Neural progenitor cell (in vitro differentiated cells): Measurements from ENCODE around the gene ADGRV1. TPM values are rescaled to one million over a fixed set of nuclear protein-coding genes. Genes with fewer than 3 reads are reported as not detected.

Experiments
- DNase-seq: peaks from one replicate; pipeline ENCODE4 v3.0.0-alpha.2; 2016; ENCODE audit warnings: low spot score
- H2AFZ ChIP-seq: fragments of 200-600 bp; sonication (generic); replicated peaks from 2 replicates; pipeline ENCODE4 v1.6.1; 2016; ENCODE audit warnings: antibody characterized with exemption
- H3F3A ChIP-seq: fragments of 200-600 bp; sonication (generic); 2 replicates; pipeline ENCODE4 v1.6.1; 2016; ENCODE audit warnings: antibody characterized with exemption, low read depth
- H3K27ac ChIP-seq: fragments of 200-600 bp; sonication (generic); 2 replicates; pipeline ENCODE4 v1.5.1; 2016; ENCODE audit warnings: mild to moderate bottlenecking
- H3K27me3 ChIP-seq: fragments of 200-600 bp; sonication (generic); 2 replicates; pipeline ENCODE4 v1.6.1; 2016; ENCODE audit warnings: mild to moderate bottlenecking, moderate library complexity
- H3K36me3 ChIP-seq: fragments of 200-600 bp; sonication (generic); 2 replicates; pipeline ENCODE4 v1.5.1; 2016
- H3K4me1 ChIP-seq: fragments of 200-600 bp; sonication (generic); 2 replicates; pipeline ENCODE4 v1.6.1; 2016; ENCODE audit warnings: mixed run types
- H3K4me2 ChIP-seq: fragments of 200-600 bp; sonication (generic); 2 replicates; pipeline ENCODE4 v1.6.1; 2016
- H3K4me3 ChIP-seq: fragments of 200-600 bp; sonication (generic); 2 replicates; pipeline ENCODE4 v1.5.1; 2016
- H3K79me2 ChIP-seq: fragments of 200-600 bp; sonication (generic); 2 replicates; pipeline ENCODE4 v1.6.1; 2016; ENCODE audit warnings: low read depth
- H3K9ac ChIP-seq: fragments of 200-600 bp; sonication (generic); 2 replicates; pipeline ENCODE4 v1.6.1; 2016
- H3K9me3 ChIP-seq: fragments of 200-600 bp; sonication (generic); 2 replicates; pipeline ENCODE4 v1.5.1; 2016; ENCODE audit warnings: low read depth
- H4K20me1 ChIP-seq: fragments of 200-600 bp; sonication (generic); 2 replicates; pipeline ENCODE4 v1.6.1; 2016; ENCODE audit warnings: low read depth
- H3K27ac Mint-ChIP-seq: 3 replicates; pipeline ENCODE4 v1.8.0; 2021; ENCODE audit warnings: mixed read lengths
- H3K27me3 Mint-ChIP-seq: 2 replicates; pipeline ENCODE4 v1.8.0; 2022; ENCODE audit warnings: low read depth, mild to moderate bottlenecking, inconsistent platforms, moderate library complexity, mixed read lengths; ENCODE audit not compliant: insufficient read depth
- H3K36me3 Mint-ChIP-seq: 3 replicates; pipeline ENCODE4 v1.8.0; 2021; ENCODE audit warnings: mixed read lengths
- H3K4me1 Mint-ChIP-seq: 3 replicates; pipeline ENCODE4 v1.8.0; 2021; ENCODE audit warnings: mixed read lengths
- H3K4me3 Mint-ChIP-seq: 3 replicates; pipeline ENCODE4 v1.8.0; 2021; ENCODE audit warnings: mild to moderate bottlenecking, moderate library complexity, mixed read lengths
- H3K9me3 Mint-ChIP-seq: 3 replicates; pipeline ENCODE4 v1.8.0; 2020; ENCODE audit warnings: mixed read lengths
- EZH2 ChIP-seq: fragments of 200-600 bp; sonication (generic); IDR thresholded peaks from 2 replicates; pipeline ENCODE4 v1.6.1; 2017; ENCODE audit warnings: antibody characterized with exemption, mild to moderate bottlenecking, moderate library complexity
- EZH2phosphoT487 ChIP-seq: fragments of 200-600 bp; sonication (generic); IDR thresholded peaks from 2 replicates; pipeline ENCODE4 v1.6.1; 2017; ENCODE audit warnings: antibody characterized with exemption
- total RNA-seq: library from RNA; depleted of rRNA; stranded (reverse); fragments of >200 nt; gene quantifications from 2 replicates; pipeline ENCODE4 v1.2.3, GENCODE V29; 2015; ENCODE audit warnings: low replicate concordance
- TF ChIP-seq, protein P1 (sequence below): fragments of 200-600 bp; sonication (generic); IDR thresholded peaks from 2 replicates; pipeline ENCODE4 v1.5.1; 2017; ENCODE audit warnings: antibody characterized with exemption, mild to moderate bottlenecking

ADGRV1 gene
- total RNA-seq, 1 donor from 2014 or later, result 151 TPM

DNA sequence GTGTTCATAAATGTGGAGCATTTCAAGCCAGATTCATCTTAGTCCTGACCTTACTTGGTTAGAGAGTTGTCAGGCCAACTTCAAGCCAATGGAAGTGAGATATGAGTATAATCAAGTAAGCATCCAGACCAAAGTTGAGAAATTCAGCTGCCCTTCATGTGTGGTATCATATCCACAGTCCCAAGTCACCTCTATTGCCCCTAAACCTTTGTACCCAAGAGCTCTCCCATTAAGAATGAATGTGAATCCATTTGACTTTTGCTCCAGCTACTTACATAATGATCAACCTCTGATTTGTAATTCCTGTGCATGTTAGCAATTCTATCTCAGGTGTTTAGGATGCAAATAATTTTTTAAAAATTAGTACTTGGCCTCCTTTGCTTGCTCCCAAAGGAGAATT lies 342.7 kb downstream of the ADGRV1 start:
- Histone ChIP-seq H3K27ac (no peak overlapping the region), H3K36me3 (no peaks in the 10 kb centered on the region), H3K79me2 (no peaks in the 10 kb centered on the region), H4K20me1 (no peaks in the 10 kb centered on the region), H3K27me3 (no peaks in the 10 kb centered on the region), H3K4me2 (no peak overlapping the region), H3K9me3 (no peaks in the 10 kb centered on the region), H3K9ac (no peak overlapping the region), H3F3A (no peaks in the 10 kb centered on the region), H3K4me3 (no peak overlapping the region), H2AFZ (no peak overlapping the region), H3K4me1 (no peaks in the 10 kb centered on the region)
- Mint-ChIP-seq H3K9me3 (peaks cover 5% of the 10 kb centered on the region), H3K4me1 (no peaks in the 10 kb centered on the region), H3K27me3 (no peaks in the 10 kb centered on the region), H3K36me3 (peaks cover 13% of the 10 kb centered on the region), H3K4me3 (no peak overlapping the region), H3K27ac (no peak overlapping the region)
- no peak for DNase-seq
- TF ChIP-seq EZH2, result no peak
- TF ChIP-seq, protein P1, sequence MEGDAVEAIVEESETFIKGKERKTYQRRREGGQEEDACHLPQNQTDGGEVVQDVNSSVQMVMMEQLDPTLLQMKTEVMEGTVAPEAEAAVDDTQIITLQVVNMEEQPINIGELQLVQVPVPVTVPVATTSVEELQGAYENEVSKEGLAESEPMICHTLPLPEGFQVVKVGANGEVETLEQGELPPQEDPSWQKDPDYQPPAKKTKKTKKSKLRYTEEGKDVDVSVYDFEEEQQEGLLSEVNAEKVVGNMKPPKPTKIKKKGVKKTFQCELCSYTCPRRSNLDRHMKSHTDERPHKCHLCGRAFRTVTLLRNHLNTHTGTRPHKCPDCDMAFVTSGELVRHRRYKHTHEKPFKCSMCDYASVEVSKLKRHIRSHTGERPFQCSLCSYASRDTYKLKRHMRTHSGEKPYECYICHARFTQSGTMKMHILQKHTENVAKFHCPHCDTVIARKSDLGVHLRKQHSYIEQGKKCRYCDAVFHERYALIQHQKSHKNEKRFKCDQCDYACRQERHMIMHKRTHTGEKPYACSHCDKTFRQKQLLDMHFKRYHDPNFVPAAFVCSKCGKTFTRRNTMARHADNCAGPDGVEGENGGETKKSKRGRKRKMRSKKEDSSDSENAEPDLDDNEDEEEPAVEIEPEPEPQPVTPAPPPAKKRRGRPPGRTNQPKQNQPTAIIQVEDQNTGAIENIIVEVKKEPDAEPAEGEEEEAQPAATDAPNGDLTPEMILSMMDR, result no peak
- TF ChIP-seq EZH2phosphoT487, result no peak

DNA sequence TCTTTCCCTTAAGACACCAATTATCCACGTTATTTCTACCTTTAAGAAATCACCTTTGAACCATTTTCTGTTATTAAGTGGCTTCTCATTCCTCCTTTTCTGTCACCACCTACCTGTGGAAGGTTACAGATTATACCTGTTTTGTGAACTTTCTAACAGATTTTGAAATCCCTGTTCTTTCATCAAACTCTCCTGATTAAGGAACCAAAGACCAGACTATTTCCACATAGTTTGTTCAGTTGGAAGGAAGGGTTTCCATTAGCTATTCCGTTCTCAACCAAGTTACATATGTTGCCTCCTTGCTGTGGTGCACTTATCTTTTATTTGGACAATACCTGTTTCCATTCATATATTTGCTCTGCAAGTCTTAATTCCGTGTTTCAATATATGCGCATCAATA lies 343.6 kb downstream of the ADGRV1 start:
- Histone ChIP-seq H3K4me3 (no peak overlapping the region), H3K9ac (no peak overlapping the region), H3F3A (no peaks in the 10 kb centered on the region), H3K4me1 (no peaks in the 10 kb centered on the region), H3K9me3 (no peaks in the 10 kb centered on the region), H3K79me2 (peaks cover 6% of the 10 kb centered on the region), H3K4me2 (no peak overlapping the region), H3K27me3 (no peaks in the 10 kb centered on the region), H3K36me3 (no peaks in the 10 kb centered on the region), H2AFZ (no peak overlapping the region), H4K20me1 (no peaks in the 10 kb centered on the region), H3K27ac (no peak overlapping the region)
- H3K9me3 Mint-ChIP-seq, result peaks cover 5% of the 10 kb centered on the region
- no peak for DNase-seq
- H3K36me3 Mint-ChIP-seq, result peaks cover 13% of the 10 kb centered on the region
- H3K4me1 Mint-ChIP-seq, result no peaks in the 10 kb centered on the region
- no peaks in the 10 kb centered on the region for H3K27me3 Mint-ChIP-seq
- H3K27ac Mint-ChIP-seq, result no peak overlapping the region
- TF ChIP-seq EZH2phosphoT487, result no peak
- TF ChIP-seq, protein P1, result no peak
- no peak for TF ChIP-seq EZH2
- no peak overlapping the region for H3K4me3 Mint-ChIP-seq

DNA sequence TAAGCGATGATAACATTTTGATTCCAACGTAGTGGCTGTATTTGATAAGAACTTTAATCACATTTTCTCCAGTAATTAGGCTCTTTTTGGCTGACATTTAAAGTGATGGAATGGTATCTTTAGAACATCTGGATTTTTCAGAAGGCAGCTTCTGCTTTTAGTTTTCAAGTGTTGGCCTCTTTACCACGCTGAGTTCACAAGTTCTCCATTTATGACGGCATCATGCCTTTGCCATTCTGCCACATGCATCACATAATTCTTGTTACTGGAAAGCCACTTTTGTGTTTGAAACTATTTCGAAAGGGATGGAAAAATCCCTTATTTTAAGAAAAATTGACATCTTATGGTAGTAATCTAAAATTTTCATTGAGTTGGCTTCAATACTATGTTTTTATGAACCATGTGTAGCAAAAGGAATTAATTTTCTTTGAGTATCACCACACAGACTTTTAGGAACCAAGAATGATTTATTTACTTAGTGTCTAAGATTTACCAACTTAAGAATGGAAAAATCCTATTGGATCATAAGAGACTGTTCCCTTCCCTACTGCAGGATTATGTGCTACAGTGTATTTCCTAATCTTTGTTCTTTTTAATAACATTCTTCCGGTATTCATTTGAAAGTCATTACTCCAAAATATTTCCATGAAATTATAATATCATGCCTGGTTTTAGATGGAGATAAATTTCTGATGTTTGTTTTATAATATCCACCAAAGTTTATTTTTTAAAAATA lies 344.2 kb downstream of the ADGRV1 start:
- H3K4me3 Mint-ChIP-seq, result no peak overlapping the region
- no peak for DNase-seq
- no peaks in the 10 kb centered on the region for H3K9me3 ChIP-seq
- H3K27ac Mint-ChIP-seq, result no peak overlapping the region
- peaks cover 5% of the 10 kb centered on the region for H3K9me3 Mint-ChIP-seq
- no peak overlapping the region for H3K27ac ChIP-seq
- no peaks in the 10 kb centered on the region for H3K27me3 ChIP-seq
- TF ChIP-seq EZH2phosphoT487, result no peak
- TF ChIP-seq, protein P1, result no peak
- no peak for TF ChIP-seq EZH2
- no peaks in the 10 kb centered on the region for H3K4me1 Mint-ChIP-seq
- H3F3A ChIP-seq, result no peaks in the 10 kb centered on the region
- H4K20me1 ChIP-seq, result no peaks in the 10 kb centered on the region
- no peak overlapping the region for H2AFZ ChIP-seq
- no peak overlapping the region for H3K4me2 ChIP-seq
- H3K27me3 Mint-ChIP-seq, result no peaks in the 10 kb centered on the region
- no peaks in the 10 kb centered on the region for H3K36me3 ChIP-seq
- H3K4me3 ChIP-seq, result no peak overlapping the region
- no peaks in the 10 kb centered on the region for H3K4me1 ChIP-seq
- H3K9ac ChIP-seq, result no peak overlapping the region
- peaks cover 15% of the 10 kb centered on the region for H3K36me3 Mint-ChIP-seq
- peaks cover 6% of the 10 kb centered on the region for H3K79me2 ChIP-seq
